A549 (cell line): ENCODE measurements around the gene CCDC47.

ENCODE experiments used
- CEBPB ChIP-seq, 2 experiments: fragments of >200 bp in 1 of 2; sonication (Bioruptor Twin) in 1 of 2; formaldehyde crosslinking in 1 of 2; IDR thresholded peaks; 2 replicates each; pipeline ENCODE4 v1.6.1; 2012 to 2016
- TF ChIP-seq, protein P1 (sequence below): fragments of >200 bp; sonication (Bioruptor Twin); formaldehyde crosslinking; IDR thresholded peaks from 3 replicates; pipeline ENCODE4 v1.5.1; 2016

DNA sequence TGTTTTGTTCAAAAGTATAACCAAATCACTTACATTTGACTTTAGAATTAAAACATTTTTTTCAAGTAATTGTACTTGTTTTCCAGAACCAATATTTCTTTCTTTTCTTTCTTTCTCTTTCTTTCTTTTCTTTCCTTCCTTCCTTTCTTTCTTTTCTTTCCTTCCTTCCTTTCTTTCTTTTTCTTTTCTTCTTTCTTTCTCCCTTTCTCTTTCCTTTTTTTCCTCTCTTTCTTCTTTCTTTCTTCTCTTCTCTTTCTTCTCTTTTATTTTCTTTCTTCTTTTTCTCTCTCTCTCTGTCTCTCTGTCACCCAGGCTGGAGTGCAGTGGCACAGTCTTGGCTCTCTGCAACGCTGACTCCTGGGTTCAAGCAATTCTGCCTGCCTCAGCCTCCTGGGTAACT lies 27.4 kb upstream of the CCDC47 start:
- TF ChIP-seq, protein P1, sequence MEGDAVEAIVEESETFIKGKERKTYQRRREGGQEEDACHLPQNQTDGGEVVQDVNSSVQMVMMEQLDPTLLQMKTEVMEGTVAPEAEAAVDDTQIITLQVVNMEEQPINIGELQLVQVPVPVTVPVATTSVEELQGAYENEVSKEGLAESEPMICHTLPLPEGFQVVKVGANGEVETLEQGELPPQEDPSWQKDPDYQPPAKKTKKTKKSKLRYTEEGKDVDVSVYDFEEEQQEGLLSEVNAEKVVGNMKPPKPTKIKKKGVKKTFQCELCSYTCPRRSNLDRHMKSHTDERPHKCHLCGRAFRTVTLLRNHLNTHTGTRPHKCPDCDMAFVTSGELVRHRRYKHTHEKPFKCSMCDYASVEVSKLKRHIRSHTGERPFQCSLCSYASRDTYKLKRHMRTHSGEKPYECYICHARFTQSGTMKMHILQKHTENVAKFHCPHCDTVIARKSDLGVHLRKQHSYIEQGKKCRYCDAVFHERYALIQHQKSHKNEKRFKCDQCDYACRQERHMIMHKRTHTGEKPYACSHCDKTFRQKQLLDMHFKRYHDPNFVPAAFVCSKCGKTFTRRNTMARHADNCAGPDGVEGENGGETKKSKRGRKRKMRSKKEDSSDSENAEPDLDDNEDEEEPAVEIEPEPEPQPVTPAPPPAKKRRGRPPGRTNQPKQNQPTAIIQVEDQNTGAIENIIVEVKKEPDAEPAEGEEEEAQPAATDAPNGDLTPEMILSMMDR, result no peak
- no peak for TF ChIP-seq CEBPB (IDR thresholded peaks at IDR 0.05)
